Muscle of back (tissue), 11 donors: ENCODE results near the gene EPS15. TPM values are rescaled to one million over a fixed set of nuclear protein-coding genes. Genes with fewer than 3 reads are reported as not detected.
"Not testable (repeated sequence)": the region's sequence is repeated elsewhere in the genome, so short reads cannot be mapped to it uniquely, and the experiment has no call there.

ENCODE experiments used
- DNase-seq, 3 donors: peaks; one replicate each; pipeline versions ENCODE4 v3.0.0 to v3.0.0-alpha.2; 2013
- polyA plus RNA-seq, 10 donors: library from polyadenylated mRNA; unstranded; fragments of 120-200 nt; gene quantifications; one replicate each; pipeline ENCODE4 v1.2.1, GENCODE V29; 2013; ENCODE audit not compliant: insufficient read length in 10 of 10

Gene EPS15
- polyA plus RNA-seq, 10 donors = 29.0 to 41.7 (median 34.6) TPM

DNA sequence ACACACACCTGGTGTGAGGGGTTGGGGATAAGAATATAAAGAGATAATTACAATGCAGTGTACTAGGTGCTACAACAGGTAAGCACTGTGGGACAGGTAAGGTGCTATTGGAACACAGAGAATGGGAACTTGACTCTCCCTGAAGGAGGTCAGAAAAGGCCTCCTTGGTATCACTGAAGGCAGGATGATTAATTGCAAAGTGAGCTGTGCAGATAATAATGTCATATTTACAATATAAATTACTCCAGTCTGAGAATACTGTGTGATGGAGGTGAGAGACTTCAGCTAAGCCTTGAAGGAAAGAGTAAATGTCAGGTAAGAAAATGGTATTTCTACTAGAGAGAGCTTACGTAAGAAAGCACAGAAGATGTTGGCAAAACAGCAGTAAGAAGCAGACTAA is 91.6 kb downstream of the EPS15 start:
- no peak for DNase-seq

DNA sequence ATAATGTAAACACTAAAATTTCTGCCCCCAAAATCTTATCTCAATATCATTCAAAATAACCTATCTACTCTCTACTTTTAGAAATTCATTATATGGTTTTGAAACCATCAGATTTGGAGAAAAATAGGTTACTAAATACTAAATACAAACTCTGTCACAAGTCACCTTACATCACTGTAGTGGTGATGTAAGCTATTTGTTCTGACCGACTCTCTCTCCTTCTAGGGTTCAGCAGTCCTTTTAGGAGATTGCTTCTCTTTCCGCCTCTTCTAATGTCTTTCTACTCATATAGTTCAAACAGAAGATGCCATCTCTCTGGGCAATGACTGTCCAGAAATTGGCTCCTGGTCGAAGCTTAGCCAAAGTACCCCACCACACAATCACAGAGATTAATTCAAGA is 93.1 kb downstream of the EPS15 start:
- DNase-seq = no peak

DNA sequence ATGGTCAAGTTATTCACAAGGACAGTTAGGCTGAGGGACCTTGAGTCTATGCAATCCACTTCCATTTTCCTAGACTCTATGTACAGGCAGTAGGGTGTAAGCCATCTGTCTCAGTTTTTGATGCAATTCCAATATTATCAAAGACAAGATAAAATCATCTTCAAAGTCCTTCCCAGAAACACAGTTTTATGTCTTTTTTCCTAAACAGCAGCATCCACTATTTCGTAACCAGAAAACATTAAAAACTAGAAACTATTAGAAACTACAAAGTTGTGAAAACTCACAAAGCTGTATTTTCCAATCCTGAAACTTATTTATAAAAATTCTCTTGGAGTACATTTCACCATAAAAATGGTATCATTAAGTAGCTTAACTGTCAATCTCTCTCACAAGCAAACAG is 93.8 kb downstream of the EPS15 start:
- DNase-seq = no peak

DNA sequence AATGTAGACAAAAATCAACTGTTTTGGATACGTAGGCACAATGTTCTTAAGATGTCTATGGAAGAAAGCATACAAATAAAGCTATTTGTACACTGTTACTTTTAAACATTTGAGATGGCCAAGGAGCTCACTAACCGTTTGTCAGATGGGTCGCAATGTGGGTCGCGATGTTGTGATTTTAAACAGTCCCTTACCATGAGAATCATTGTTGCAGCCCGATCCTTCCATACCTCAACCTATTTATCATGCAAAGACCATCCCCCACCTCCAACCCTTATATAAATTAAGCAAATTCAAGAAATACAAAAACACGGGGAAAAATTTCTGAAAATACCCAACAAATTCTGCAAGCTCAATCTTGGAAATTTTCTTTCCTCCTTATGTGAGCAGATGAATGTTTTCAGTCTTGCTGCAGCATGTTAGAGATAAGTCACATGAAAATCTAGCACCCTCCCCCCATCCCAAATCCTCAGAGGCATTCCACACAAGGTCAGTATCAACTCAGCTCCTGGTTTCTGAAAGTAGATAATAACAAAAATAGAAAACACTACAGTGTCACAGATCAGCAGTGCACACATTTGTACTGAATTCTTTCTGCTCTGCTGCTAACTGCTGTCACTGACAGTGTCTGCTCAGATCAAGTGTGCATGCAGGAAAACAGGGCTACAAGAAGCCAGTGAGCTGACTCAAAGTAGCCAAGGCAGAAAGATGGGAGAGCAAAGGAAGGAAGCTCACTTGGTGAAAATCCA is 95.8 kb downstream of the EPS15 start:
- DNase-seq = peak in 1 of 3 donors; percentile 27

DNA sequence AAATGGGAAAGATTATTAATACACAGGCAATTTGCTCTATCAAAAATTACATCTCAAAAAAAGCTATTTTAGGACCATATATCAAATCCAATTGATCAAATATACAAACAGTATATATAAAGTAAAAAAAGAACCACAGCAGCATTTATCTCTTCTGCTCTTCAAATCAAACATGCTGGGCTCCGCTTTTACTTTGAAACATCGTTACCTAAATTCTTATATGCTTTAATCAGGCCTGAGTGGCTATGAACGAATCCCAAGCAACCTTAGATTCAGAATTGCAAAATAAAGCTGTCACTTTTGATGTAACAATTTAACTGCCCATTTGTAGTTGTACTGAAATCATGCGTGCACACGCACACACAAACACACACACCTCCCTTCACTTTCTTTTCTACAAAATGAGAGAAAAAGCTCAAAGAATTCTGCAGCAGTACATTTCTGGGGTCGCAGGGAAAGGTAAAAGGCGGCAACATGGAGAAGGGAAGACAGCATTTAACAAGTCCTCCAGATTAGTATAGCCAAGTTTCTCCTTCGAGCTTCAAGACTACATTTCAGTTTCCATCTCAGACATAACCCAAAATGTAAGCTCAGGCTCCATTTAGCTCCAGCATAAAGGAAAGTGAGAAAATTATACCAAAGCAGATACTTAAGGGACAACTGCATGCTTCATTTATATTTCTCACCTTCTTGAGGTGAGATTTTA is 96.5 kb downstream of the EPS15 start:
- no peak for DNase-seq

DNA sequence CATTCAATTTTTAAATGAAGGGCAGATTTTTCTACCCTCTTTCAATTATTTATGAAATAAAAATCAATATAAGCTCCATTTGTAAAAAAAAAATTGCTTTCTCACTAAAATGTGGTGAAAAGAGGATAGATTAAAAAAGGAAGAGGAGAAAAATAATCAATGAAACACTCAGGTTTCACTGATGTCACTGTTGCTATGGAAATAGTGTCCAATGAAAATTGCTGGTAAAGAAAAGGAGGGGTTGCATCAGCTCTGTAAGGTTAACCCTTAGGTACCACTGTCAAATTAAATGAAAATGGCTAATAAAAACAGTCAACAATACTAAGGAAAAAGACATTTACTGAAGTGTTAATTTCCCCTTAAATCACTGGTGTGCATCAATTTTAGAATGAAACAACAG is 97.1 kb downstream of the EPS15 start:
- peak; percentile 74 to 88 (median 80) for DNase-seq

DNA sequence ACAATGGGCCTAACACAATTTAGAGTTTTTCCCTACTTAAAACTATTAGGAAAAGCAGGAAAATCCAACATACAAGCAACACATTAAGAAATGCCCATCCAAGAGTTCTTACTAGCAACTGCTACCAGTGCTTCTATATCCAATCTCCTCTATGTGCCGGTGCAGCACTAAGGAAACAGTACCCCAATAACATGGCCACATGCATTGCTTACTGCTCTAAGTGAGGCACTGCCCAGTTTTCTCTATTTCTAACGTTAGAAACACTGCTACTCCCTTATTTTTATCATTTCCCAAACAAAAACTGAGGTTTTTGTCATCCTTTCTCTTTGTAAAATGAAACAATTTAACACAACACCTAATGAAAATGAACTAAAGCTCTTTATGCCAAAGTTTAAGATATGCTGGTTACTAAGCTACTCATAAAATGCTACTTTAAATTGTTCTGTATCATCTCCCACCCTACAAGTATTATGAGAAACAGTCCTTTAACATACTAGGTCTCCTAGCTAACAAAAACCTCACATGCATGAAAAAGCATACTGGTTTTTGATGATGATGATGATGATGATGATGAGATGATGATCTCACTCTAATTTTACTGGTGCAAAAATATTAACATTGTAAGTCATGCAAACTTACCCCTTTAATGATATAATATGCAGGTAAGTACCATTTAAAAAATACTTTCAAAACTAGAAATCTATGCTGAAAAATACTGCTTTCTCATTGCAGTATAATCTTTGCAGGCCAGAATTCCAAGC is 98.0 kb downstream of the EPS15 start:
- no peak for DNase-seq

DNA sequence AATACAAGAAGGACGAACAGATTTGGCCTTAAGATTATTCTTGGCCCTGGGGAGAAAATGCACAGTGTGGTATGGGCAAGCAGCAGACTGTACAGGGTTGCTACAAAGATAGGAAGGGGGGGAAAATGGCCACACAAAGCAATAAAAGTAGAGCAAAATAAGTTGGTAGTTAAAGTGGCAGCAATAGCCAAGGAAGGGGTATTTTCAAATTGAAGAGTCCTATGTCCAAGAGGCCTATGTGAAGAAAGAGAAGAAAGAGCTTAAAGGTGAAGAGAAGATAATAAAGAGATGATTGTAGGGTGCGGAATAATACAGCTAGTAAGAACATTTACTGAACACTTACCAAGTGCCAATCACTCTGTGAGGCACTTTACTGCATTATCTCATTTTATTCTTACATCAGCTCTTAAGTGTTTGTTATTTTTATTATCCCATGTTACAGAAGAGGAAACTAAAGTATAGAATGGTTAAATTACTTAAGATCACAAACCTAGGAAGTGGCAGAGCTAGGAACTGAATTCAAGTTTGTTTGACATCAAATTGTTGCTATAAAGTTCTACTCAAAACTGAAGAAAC is 100.6 kb downstream of the EPS15 start:
- no peak for DNase-seq

DNA sequence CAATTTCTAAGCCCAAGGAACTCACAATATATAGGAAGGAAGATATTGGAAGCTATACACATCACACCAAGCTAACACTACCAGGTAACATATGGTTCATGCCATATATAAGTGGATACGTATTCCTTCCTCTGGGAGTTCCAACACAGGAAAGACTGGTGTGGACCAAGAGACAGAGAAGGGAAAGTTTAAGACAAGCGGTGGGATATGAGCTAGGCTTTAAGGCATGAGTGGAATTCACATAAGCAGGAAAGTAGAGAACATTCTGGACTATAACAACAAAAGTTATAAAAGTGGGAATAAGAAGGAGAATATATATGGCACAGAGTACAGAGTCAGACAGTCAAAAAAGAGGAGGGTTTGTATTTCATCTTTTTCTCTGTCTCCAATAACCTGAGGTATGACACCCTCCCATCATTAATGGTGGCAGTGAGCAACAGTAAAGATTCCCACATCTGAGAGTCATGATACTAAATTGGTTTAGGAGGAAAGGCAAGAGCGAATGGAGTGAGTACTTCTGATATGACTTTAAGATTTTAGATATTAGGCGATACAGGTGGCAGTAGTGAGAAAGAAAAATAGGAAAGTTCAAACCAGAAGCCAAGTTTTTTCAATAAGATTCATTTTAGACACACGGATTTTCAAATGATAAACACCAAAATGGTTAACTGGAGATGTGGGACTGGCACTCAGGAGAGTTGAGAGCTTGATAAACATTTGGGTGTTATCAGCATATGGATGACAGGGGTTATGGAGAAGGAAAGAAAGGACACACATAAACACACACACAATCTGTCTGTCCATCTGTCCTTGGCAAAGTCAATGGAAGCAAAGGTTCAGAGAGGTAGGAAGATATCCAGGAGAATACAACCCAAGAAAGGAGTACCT is 101.3 kb downstream of the EPS15 start:
- no peak for DNase-seq

DNA sequence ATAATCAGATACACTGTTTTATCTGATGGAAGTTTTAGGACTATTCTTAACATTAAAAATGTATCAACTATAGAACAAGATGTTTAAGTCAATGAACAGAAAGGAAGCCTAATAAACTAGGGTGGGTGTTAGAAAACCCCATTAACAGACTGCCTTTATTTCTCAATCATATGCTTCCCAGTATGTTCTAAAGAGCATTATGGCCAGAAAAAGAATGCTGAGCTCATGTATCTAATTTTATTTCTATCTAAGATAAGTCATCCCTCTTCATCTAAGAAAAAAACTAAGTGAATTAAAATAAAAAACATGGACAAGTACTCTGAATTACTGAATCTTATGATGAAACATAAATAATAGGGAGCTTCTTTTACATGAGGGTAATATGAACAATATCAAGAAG is 102.2 kb downstream of the EPS15 start:
- no peak for DNase-seq

DNA sequence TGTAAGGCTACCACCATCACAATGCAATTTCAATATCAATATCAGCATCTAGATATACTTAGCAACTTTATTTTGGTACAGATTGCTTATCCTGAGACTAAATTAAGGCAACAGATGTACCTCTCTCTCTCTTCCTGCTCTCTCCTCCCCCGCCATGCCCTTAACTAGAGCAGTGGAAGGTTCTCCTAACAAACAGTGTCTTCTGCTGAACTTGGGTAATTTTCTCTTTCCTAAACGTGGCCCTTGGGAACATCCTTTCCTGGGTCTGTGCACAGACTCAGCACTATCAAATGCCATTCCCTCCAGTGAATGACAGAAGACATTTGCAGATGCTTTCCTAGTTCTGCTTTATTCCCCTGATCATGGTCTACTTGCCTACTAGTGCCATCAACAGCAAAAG is 103.1 kb downstream of the EPS15 start:
- DNase-seq = peak in 1 of 3 donors; percentile 17

DNA sequence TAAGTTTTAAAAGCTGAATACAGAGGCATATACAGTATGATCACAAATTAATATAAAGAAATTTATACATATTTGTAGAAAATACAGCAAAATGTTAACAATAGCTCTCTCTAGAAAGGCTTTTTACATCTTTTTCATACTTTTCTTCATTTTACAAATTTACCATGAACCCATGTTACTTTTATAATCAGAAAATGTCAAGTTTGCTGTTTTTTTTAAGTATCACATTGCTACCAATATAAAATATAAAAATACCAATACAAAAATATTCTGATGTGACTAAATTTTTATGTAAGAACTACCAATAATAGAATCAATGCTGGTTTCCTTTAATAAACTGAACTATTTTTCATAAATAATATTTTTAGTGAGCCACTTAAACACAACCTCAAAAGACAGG is 104.3 kb downstream of the EPS15 start:
- DNase-seq = no peak

DNA sequence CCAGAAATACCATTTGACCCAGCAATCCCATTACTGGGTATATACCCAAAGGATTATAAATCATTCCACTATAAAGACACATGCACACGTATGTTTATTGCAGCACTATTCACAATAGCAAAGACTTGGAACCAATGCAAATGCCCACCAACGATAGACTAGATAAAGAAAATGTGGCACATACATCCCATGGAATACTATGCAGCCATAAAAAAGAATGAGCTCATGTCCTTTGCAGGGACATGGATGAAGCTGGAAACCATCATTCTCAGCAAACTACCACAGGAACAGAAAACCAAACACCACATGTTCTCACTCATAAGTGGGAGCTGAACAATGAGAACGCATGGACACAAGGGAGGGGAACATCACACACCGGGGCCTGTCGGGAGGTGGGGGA is 107.2 kb downstream of the EPS15 start:
- not testable (repeated sequence) for DNase-seq

DNA sequence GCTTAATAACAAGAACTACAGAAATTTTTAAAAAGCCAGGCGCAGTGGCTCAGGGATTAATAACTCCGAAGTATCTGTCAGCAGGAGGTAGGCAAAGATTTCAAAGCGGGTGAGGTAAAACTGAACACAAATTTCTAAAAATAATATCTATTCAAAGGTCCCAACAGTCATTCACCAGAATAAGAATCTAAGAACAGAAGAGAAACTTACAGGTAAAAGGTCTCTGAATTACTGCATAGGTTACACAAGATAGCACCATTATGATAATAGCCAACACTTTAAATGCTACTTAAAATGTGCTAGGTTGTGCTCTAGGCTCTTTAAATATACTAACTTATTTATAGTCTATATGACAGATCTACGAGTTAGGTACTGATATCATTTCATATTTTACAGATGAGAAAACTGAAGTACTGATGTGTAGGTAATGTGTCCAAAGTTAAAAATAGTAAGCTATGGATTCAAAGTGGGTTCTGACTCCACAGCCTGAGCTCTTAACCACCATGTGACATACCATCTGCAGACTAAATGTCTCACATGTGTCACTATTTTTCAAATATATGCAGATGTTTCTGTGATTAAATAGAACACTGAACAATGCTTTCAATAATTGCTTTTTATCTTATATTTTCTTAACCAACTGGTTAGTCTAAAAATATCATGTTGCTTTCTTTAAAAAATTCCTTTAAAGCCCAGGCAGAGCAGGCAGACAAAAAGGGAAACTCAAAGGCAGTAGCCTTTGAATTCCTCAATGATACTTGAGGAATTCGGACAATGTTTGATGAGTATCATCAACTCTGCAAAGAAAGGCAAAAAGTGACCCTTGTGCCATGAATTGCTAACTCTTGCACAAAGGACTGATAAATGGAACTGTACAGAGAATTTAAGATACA is 108.3 kb downstream of the EPS15 start:
- peak in 1 of 3 donors; percentile 43 for DNase-seq

DNA sequence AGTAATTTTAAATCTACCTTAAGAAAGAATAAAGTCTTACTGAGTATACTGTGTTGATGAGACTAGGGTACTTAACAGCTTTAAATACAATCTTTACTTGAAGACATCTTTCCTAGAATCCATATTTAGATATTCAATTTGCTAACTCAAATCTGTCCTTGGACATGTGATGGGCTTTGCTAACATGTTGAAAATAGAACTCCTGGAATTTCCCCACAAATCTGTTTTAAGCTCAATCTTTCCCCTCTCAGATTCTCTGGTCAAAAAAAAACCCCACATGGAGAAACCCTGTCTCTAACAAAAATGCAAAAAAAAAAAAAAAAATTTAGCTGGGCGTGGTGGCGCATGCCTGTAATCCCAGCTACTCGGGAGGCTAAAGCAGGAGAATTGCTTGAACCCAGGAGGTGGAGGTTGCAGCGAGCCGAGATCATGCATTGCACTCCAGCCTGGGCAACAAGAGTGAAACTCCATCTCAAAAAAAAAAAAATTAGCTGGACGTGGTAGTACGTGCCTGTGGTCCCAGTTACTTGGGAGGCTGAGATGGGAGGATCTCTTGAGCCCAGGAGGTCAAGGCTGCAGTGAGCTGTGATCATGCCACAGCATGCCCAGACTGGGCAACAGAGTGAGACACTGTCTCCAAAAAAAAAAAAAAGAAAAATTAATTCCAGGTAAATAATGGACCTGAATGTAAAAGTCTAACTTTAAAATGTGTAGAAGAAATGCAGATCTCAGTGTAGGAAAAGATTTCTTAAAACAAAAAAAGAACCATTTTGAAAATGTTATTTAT is 109.1 kb downstream of the EPS15 start:
- DNase-seq = not testable (repeated sequence)

DNA sequence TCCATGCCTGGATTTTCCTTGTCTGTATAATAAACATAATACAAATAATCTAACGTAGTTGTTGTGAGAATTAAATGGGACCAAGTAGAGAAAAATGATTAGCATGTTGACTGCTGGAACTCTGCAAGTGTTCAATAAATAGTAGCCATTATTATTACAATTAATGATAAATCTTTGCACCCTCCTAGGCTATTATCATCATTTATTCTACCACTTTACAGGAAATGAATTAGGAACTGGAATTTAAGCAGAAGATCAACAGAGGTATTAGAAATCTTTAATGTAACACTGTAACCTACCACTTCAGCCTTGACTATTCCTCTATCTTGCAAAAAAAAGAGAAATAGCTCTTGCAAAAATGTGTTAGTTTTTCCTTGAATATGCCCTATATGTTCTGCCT is 126.8 kb downstream of the EPS15 start:
- no peak for DNase-seq

DNA sequence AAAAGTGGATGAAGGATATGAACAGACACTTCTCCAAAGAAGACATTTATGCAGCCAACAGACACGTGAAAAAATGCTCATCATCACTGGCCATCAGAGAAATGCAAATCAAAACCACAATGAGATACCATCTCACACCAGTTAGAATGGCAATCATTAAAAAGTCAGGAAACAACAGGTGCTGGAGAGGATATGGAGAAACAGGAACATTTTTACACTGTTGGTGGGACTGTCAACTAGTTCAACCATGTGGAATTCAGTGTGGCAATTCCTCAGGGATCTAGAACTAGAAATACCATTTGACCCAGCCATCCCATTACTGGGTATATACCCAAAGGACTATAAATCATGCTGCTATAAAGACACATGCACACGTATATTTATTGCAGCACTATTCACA is 128.4 kb downstream of the EPS15 start:
- DNase-seq = not testable (repeated sequence)

DNA sequence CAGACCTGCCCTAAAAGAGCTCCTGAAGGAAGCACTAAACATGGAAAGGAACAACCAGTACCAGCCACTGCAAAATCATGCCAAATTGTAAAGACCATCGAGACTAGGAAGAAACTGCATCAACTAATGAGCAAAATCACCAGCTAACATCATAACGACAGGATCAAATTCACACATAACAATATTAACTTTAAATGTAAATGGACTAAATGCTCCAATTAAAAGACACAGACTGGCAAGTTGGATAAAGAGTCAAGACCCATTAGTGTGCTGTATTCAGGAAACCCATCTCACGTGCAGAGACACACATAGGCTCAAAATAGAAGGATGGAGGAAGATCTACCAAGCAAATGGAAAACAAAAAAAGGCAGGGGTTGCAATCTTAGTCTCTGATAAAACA is 131.8 kb downstream of the EPS15 start:
- not testable (repeated sequence) for DNase-seq

DNA sequence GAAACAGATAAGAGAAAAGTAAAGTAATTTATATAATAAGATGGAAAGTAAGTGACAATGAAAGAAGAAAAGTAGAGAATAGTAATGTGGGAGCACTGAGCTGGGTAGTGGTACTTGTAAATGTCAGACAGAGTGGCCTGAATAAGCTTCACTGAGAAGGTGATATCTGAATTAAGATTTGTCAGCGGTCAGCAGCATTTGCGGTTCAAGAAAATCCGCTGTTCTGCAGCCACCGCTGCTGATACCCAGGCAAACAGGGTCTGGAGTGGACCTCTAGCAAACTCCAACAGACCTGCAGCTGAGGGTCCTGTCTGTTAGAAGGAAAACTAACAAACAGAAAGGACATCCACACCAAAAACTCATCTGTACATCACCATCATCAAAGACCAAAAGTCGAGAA is 132.8 kb downstream of the EPS15 start:
- DNase-seq = not testable (repeated sequence)
